Thyroid gland (tissue), 4 donors: Measurements from ENCODE around the gene MAD1L1.

Source experiments
- POLR2A ChIP-seq, 2 donors: fragments of 450-650 bp; IDR thresholded peaks; one replicate each; pipeline ENCODE4 v1.6.1; 2017; ENCODE audit warnings: antibody characterized with exemption in 2 of 2, mild to moderate bottlenecking in 2 of 2, moderate library complexity in 1 of 2
- TF ChIP-seq, protein P1 (sequence below), 6 experiments: fragments of 200-600 bp in 3 of 6; fragments of 450-650 bp in 3 of 6; sonication (generic) in 3 of 6; IDR thresholded peaks; one replicate each; pipeline ENCODE4 v1.5.1; 2016 to 2019; ENCODE audit warnings: antibody characterized with exemption in 6 of 6, mild to moderate bottlenecking in 2 of 6, inconsistent platforms in 1 of 6, moderate library complexity in 1 of 6

DNA sequence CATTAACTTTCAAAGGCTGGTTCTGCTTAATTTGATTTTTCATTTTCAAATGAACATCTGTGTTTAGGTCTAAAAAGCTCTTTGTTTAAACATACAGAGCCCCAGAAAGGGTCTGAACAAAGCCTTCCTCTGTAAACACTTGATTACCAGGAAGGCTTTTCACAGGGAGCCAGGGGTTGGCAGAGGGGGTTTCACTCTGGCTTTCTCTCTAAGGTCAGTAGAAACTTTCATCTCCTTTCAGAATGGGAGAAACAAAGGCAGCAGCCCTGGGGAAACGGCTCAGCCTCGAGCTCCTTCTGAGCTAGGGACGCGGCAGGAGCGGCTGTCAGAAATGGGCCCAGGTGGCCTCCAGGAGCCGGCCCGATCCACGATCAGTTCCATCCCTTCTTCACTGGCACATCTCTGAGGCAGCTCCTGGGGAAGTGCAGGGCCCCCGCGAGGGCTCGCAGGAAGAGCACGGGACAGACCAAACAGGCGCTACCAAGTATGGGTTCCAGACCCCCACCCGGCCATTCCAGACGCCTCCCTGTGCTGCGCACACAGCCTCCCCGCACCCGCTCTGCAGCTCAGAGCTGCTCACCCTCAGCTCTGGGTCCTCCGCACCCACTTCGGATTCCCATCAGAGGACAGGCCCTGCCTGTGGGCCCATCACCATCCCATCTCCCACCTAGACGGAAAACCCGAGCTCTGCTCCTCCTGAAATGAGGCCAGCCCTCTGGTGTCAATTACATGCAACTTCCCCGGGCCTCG, 124.1 kb downstream of the MAD1L1 start:
- no peak for TF ChIP-seq POLR2A (IDR thresholded peaks at IDR 0.05)
- TF ChIP-seq, protein P1, sequence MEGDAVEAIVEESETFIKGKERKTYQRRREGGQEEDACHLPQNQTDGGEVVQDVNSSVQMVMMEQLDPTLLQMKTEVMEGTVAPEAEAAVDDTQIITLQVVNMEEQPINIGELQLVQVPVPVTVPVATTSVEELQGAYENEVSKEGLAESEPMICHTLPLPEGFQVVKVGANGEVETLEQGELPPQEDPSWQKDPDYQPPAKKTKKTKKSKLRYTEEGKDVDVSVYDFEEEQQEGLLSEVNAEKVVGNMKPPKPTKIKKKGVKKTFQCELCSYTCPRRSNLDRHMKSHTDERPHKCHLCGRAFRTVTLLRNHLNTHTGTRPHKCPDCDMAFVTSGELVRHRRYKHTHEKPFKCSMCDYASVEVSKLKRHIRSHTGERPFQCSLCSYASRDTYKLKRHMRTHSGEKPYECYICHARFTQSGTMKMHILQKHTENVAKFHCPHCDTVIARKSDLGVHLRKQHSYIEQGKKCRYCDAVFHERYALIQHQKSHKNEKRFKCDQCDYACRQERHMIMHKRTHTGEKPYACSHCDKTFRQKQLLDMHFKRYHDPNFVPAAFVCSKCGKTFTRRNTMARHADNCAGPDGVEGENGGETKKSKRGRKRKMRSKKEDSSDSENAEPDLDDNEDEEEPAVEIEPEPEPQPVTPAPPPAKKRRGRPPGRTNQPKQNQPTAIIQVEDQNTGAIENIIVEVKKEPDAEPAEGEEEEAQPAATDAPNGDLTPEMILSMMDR (IDR thresholded peaks at IDR 0.05), result no peak
